OCI-LY1 (cell line): ENCODE measurements around the gene LRRC4.

Experiments
- H2AFZ ChIP-seq: fragments of 200-600 bp; sonication (generic), shearing (Covaris generic); 2 replicates; pipeline ENCODE4 v1.6.0; 2014; ENCODE audit warnings: antibody characterized with exemption, mild to moderate bottlenecking, low read length
- H3F3A ChIP-seq: fragments of 200-600 bp; sonication (generic), shearing (Covaris generic); 2 replicates; pipeline ENCODE4 v1.6.0; 2014; ENCODE audit warnings: mild to moderate bottlenecking, antibody characterized with exemption, low read length, moderate library complexity; ENCODE audit not compliant: insufficient read depth
- H3K27ac ChIP-seq: fragments of 200-600 bp; sonication (generic); 2 replicates; pipeline ENCODE4 v1.5.1; 2014; ENCODE audit warnings: low read length, mixed run types, mild to moderate bottlenecking, low read depth; ENCODE audit not compliant: poor library complexity, severe bottlenecking
- H3K27me3 ChIP-seq: fragments of 200-600 bp; sonication (generic); 2 replicates; pipeline ENCODE4 v1.6.0; 2014; ENCODE audit warnings: antibody characterized with exemption, mild to moderate bottlenecking, low read length, moderate library complexity; ENCODE audit not compliant: insufficient read depth
- H3K36me3 ChIP-seq: fragments of 200-600 bp; sonication (generic); 2 replicates; pipeline ENCODE4 v1.6.1; 2014; ENCODE audit warnings: mild to moderate bottlenecking, antibody characterized with exemption, low read length, moderate library complexity, mixed read lengths; ENCODE audit not compliant: insufficient read depth
- H3K4me1 ChIP-seq: fragments of 200-600 bp; sonication (generic); 2 replicates; pipeline ENCODE4 v1.5.1; 2014; ENCODE audit warnings: mild to moderate bottlenecking, low read length, moderate library complexity; ENCODE audit not compliant: insufficient read depth, severe bottlenecking
- H3K4me2 ChIP-seq: fragments of 200-600 bp; sonication (generic), shearing (Covaris generic); 2 replicates; pipeline ENCODE4 v1.6.1; 2014; ENCODE audit warnings: low read length
- H3K4me3 ChIP-seq: fragments of 200-600 bp; sonication (generic); 2 replicates; pipeline ENCODE4 v1.5.1; 2014; ENCODE audit warnings: low read length, low read depth, mild to moderate bottlenecking, mixed read lengths; ENCODE audit not compliant: poor library complexity, severe bottlenecking
- H3K79me2 ChIP-seq: fragments of 200-600 bp; shearing (Covaris generic); 2 replicates; pipeline ENCODE4 v1.6.1; 2016; ENCODE audit warnings: mixed run types, low read length, mixed read lengths; ENCODE audit not compliant: insufficient read depth
- H3K9ac ChIP-seq: fragments of 200-600 bp; sonication (generic), shearing (Covaris generic); 2 replicates; pipeline ENCODE4 v1.6.1; 2014; ENCODE audit warnings: mild to moderate bottlenecking, low read length, mixed read lengths
- H3K9me2 ChIP-seq: fragments of 200-600 bp; sonication (generic), shearing (Covaris generic); 2 replicates; pipeline ENCODE4 v1.6.1; 2014; ENCODE audit warnings: low read depth, mild to moderate bottlenecking, low read length, mixed read lengths
- H3K9me3 ChIP-seq: fragments of 200-600 bp; shearing (Covaris generic); 2 replicates; pipeline ENCODE4 v1.6.1; 2014; ENCODE audit warnings: low read length, mixed read lengths
- H4K20me1 ChIP-seq: fragments of 200-600 bp; sonication (generic), shearing (Covaris generic); 2 replicates; pipeline ENCODE4 v1.6.0; 2016; ENCODE audit warnings: mild to moderate bottlenecking, low read length; ENCODE audit not compliant: insufficient read depth
- CTCF ChIP-seq: fragments of 200-600 bp; sonication (generic), shearing (Covaris generic); IDR thresholded peaks from 2 replicates; pipeline ENCODE4 v1.5.1; 2017; ENCODE audit warnings: mild to moderate bottlenecking, antibody characterized with exemption, low read length, moderate library complexity, mixed read lengths
- EZH2 ChIP-seq: fragments of 200-600 bp; sonication (generic), shearing (Covaris generic); IDR thresholded peaks from 2 replicates; pipeline ENCODE4 v1.8.0; 2017; ENCODE audit warnings: borderline replicate concordance, mixed run types, mild to moderate bottlenecking, antibody characterized with exemption, low read length, moderate library complexity, mixed read lengths

The LRRC4 gene

GRCh38 chr7:127978421-127978820, 52.8 kb downstream of the LRRC4 start:
- Histone ChIP-seq H3K27me3 (no peaks in the 10 kb centered on the region), H3F3A (peaks cover 5% of the 10 kb centered on the region; the same call in 1 of the 2 replicates), H3K9me2 (no peaks in the 10 kb centered on the region), H3K79me2 (no peaks in the 10 kb centered on the region), H3K9me3 (peaks cover 16% of the 10 kb centered on the region), H3K27ac (no peak overlapping the region), H3K4me1 (no peaks in the 10 kb centered on the region), H4K20me1 (no peaks in the 10 kb centered on the region), H3K4me3 (no peak overlapping the region), H3K9ac (no peak overlapping the region), H3K4me2 (no peak overlapping the region), H3K36me3 (peaks cover 46% of the 10 kb centered on the region), H2AFZ (no peak overlapping the region)
- no peak for TF ChIP-seq CTCF
- TF ChIP-seq EZH2, result no peak
